ENCODE measurements around the gene RCBTB2. TPM values are rescaled to one million over a fixed set of nuclear protein-coding genes. Genes with fewer than 3 reads are reported as not detected.

The RCBTB2 gene
- polyA plus RNA-seq, 1 donor from 2014 or later: 3.5 TPM

- Mint-ChIP-seq H3K4me3 (no peak overlapping the region), H3K4me1 (peaks cover 0 to 5% (median 2%) of the 10 kb centered on the region in 3 donors), H3K27ac (no peak overlapping the region), H3K36me3 (peaks cover 22% of the 10 kb centered on the region), H3K27me3 (no peaks in the 10 kb centered on the region), H3K9me3 (peaks cover 4 to 9% (median 9%) of the 10 kb centered on the region in 3 donors)
Measured at GRCh38 chr13:48446464-48446863, 86.4 kb downstream of the RCBTB2 start.

DNA sequence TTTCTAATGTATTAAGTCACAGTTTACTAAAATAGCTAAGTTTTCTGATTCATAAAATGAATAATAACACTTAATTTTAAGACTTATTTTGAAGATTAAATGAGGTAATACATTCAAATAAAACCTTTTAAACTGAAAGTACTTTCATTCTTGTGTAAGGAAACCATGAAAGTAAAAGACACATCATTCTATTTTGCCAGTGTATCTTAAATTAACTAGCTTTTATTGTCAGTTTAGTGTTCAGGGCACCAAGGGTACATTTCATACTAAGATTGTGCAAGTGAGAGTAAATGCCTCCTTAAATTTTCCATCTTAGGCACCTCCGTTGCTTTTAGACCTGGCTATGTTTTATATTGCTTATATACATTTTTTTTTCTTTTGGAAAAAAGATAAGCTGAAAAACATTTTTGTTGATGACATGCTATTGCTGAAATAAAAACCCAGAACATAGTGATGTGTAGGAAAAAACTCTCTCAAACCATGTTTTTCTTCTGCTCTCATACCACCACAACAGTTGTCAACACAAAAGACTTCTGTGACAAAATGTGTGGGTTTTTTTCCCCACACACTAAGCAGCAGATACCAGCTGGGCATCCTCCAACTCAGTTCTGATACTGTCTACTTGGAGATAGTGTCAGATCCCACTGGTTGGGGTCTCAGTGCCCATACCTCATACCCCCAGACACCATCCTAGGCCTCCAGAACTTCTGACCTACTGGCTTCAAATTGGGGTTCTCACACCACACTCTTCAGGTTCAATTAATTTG is 89.3 kb downstream of the RCBTB2 start:
- Mint-ChIP-seq H3K27ac (peak overlapping the region in 1 of 3 donors; percentile 20), H3K27me3 (no peaks in the 10 kb centered on the region), H3K4me1 (peaks cover 0 to 2% (median 0%) of the 10 kb centered on the region in 3 donors), H3K4me3 (no peak overlapping the region), H3K36me3 (peaks cover 15% of the 10 kb centered on the region), H3K9me3 (no peaks in the 10 kb centered on the region)

Other genes with a start within 250 kb of the RCBTB2 start
- 43.7 TPM for gene RB1, start 229.3 kb downstream of the RCBTB2 start, polyA plus RNA-seq
- gene LPAR6, start 120.0 kb downstream of the RCBTB2 start, polyA plus RNA-seq: 2.4 TPM
- not detected for gene CYSLTR2, start 120.8 kb upstream of the RCBTB2 start, polyA plus RNA-seq